AG04450 (cell line): Measurements from ENCODE around the gene SPTBN5. TPM values are rescaled to one million over a fixed set of nuclear protein-coding genes. Genes with fewer than 3 reads are reported as not detected.

ENCODE experiments used
- CTCF ChIA-PET: fragments of 300-600, 350-600 bp; formaldehyde crosslinking; extraction: SDS; loops from one replicate; lab custom pipeline; 2022; ENCODE audit warnings: antibody characterized with exemption, inconsistent platforms; lab: Charles Lee
- POLR2A ChIA-PET: fragments of 350-600 bp; formaldehyde crosslinking; extraction: SDS; loops from one replicate; lab custom pipeline; 2021; ENCODE audit warnings: antibody characterized with exemption, inconsistent platforms; lab: Yijun Ruan, JAX
- DNase-seq: peaks from one replicate; pipeline ENCODE4 v3.0.0-alpha.2; 2011; ENCODE audit warnings: low read depth, low spot score
- H3K27ac ChIP-seq: one replicate; pipeline ENCODE4 v1.5.1; 2012; ENCODE audit warnings: low read depth, low read length, control low read depth
- H3K27me3 ChIP-seq: one replicate; pipeline ENCODE4 v1.6.0; 2012; ENCODE audit warnings: low read length; ENCODE audit not compliant: control insufficient read depth, insufficient read depth
- H3K4me3 ChIP-seq: 2 replicates; pipeline ENCODE4 v1.5.1; 2011; ENCODE audit warnings: mild to moderate bottlenecking, low read depth, low read length, control low read depth
- H3K9me3 ChIP-seq: 2 replicates; pipeline ENCODE4 v1.5.1; 2012; ENCODE audit warnings: low read length; ENCODE audit not compliant: control insufficient read depth, insufficient read depth
- CTCF ChIP-seq: IDR thresholded peaks from 2 replicates; pipeline ENCODE4 v1.5.1; 2011; ENCODE audit warnings: low read depth, low read length, control low read depth, inconsistent platforms
- polyA plus RNA-seq: library from polyadenylated mRNA; depleted of rRNA; stranded (reverse); fragments of >200 nt; gene quantifications from 2 replicates; pipeline ENCODE4 v1.2.3, GENCODE V29; 2011; rRNA removed
- small RNA-seq: library from RNA; depleted of rRNA; stranded (forward); fragments of <200 nt; gene quantifications from one replicate; pipeline ENCODE3, GENCODE V24; 2012; ENCODE audit warnings: low read depth; ENCODE audit not compliant: insufficient read length

SPTBN5 gene
- polyA plus RNA-seq, 1 experiment, result 0.14 TPM

DNA sequence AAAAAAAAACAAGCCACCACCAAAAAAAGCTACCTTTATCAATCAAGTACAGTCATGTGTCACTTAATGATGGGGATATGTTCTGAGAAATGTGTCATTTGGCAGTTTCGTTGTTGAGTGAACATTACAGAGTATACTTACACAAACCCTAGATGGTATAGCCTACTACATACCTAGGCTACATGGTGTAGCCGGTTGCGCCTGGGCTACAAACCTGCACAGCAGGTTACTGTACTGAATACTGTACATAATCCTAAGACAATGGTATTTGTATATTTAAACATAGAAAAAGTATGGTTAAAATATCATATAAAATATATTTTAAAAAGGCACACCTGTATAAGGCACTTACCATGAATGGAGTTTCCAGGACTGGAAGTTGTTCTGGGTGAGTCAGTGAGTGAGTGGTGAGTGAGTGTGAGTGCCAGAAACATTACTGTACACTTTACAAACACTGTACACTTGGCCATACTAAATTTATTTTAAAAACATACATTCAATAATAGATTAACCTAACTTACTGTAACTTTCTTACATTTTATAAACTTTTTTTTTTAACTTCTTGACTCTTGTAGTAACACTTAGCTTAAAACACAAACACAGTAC lies 91.9 kb downstream of the SPTBN5 start:
- ChIA-PET CTCF (interaction anchor here (5.1 to 15.8 kb wide), 2 partner anchors 9 to 25 kb away, joined by 25 to 362 read pairs; partner anchors contain the start of gene MAPKBP1), POLR2A (interaction anchor here (0.7 to 1.0 kb wide), 2 partner anchors 28 kb away, joined by 3 read pairs; partner anchors contain the start of gene MAPKBP1)
- DNase-seq, result no peak
- Histone ChIP-seq H3K9me3 (no peaks in the 10 kb centered on the region), H3K27me3 (no peaks in the 10 kb centered on the region), H3K4me3 (no peak overlapping the region), H3K27ac (no peak overlapping the region)
- TF ChIP-seq CTCF, result no peak

DNA sequence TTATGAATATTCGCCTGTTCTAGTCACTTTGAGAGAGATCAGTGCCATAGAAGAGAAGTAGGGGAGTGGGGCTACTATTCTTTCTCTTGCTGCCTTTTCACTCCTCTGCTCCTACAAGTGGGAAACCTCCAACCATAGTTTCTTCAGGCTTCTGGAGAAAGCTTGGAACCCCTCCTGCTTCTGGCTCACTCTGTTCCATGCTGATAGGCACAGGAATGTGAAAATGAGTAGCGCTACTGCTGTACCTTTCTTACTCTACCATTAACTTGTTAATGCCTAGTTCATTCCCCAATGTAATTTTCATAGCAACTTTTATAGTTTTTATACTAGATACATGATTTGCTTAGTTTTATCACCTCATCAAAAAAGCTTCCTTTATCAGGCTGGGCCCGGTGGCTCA lies 92.7 kb downstream of the SPTBN5 start:
- H3K4me3 ChIP-seq, result no peak overlapping the region
- ChIA-PET POLR2A (interaction anchor here (0.7 kb wide), 1 partner anchor 27 kb away, joined by 3 read pairs; the partner anchor contains the start of gene MAPKBP1), CTCF (interaction anchor here (5.1 to 15.8 kb wide), 2 partner anchors 10 to 24 kb away, joined by 25 to 362 read pairs; partner anchors contain the start of gene MAPKBP1)
- no peak for TF ChIP-seq CTCF
- no peak overlapping the region for H3K27ac ChIP-seq
- DNase-seq, result no peak
- H3K9me3 ChIP-seq, result no peaks in the 10 kb centered on the region
- H3K27me3 ChIP-seq, result no peaks in the 10 kb centered on the region

- POLR2A ChIA-PET, result no interaction called here
- DNase-seq, result no peak
- TF ChIP-seq CTCF, result no peak
- Histone ChIP-seq H3K4me3 (no peak overlapping the region), H3K27ac (no peak overlapping the region), H3K27me3 (no peaks in the 10 kb centered on the region), H3K9me3 (no peaks in the 10 kb centered on the region)
- CTCF ChIA-PET, result interaction anchor here (5.1 to 15.8 kb wide), 2 partner anchors 12 to 22 kb away, joined by 25 to 362 read pairs; partner anchors contain the start of gene MAPKBP1
These were observed 94.4 kb downstream of the SPTBN5 start for GRCh38 chr15:41799488-41799805.

GRCh38 chr15:41798607-41799487 lies 95.0 kb downstream of the SPTBN5 start:
- no peak overlapping the region for H3K27ac ChIP-seq
- POLR2A ChIA-PET, result no interaction called here
- DNase-seq, result no peak
- H3K4me3 ChIP-seq, result no peak overlapping the region
- no peak for TF ChIP-seq CTCF
- no peaks in the 10 kb centered on the region for H3K9me3 ChIP-seq
- H3K27me3 ChIP-seq, result no peaks in the 10 kb centered on the region
- CTCF ChIA-PET, result interaction anchor here (5.1 to 15.8 kb wide), 2 partner anchors 12 to 22 kb away, joined by 25 to 362 read pairs; partner anchors contain the start of gene MAPKBP1

Small RNAs within 50 kb of the gene (small RNA-seq; reads per million reads assigned to genes)
- gene JMJD7-PLA2G4B, result not detected
- gene MIR4310, result not detected
- gene RNA5SP393, result not detected

Other genes starting within 250 kb of the SPTBN5 start
- 8.5 and 9.7 TPM in 2 replicates for gene MGA, start 233.6 kb downstream of the SPTBN5 start, polyA plus RNA-seq
- 6.1 and 10.3 TPM in 2 replicates for gene MAPKBP1, start 119.6 kb downstream of the SPTBN5 start, polyA plus RNA-seq
- 5.1 and 6.9 TPM in 2 replicates for gene JMJD7, start 66.0 kb downstream of the SPTBN5 start, polyA plus RNA-seq
- gene PLA2G4B, start 55.2 kb downstream of the SPTBN5 start, polyA plus RNA-seq, result 1.3 and 2.8 TPM in 2 replicates
- 19.3 and 22.4 TPM in 2 replicates for gene EHD4, start 78.5 kb upstream of the SPTBN5 start, polyA plus RNA-seq
- gene PLA2G4E, start 127.0 kb upstream of the SPTBN5 start, polyA plus RNA-seq, result not detected in 2 replicates
- gene PLA2G4D, start 200.5 kb upstream of the SPTBN5 start, polyA plus RNA-seq, result not detected in 2 replicates